ENCODE measurements around the gene TRIM54. TPM values are rescaled to one million over a fixed set of nuclear protein-coding genes. Genes with fewer than 3 reads are reported as not detected.
"Not testable (repeated sequence)": the region's sequence is repeated elsewhere in the genome, so short reads cannot be mapped to it uniquely, and the experiment has no call there.

TRIM54 gene
- total RNA-seq, 2 experiments from 2014 or later: not detected

GRCh38 chr2:27312152-27312551 lies 29.9 kb downstream of the TRIM54 start:
- no peak overlapping the region for H3K4me3 Mint-ChIP-seq
- H3K9me3 Mint-ChIP-seq: no peaks in the 10 kb centered on the region
- no peaks in the 10 kb centered on the region for H3K4me1 Mint-ChIP-seq
- no peak overlapping the region for H3K27ac Mint-ChIP-seq
- ChIA-PET CTCF (interaction anchor here (1.2 to 1.9 kb wide), 3 partner anchors 9 to 61 kb away, joined by 4 to 7 read pairs (median 5); no protein-coding TSS in a partner anchor), POLR2A (no interaction called here)
- no peak for DNase-seq
- peaks cover 19% of the 10 kb centered on the region for H3K36me3 Mint-ChIP-seq (ENCODE audit: low read depth)
- peaks cover 4% of the 10 kb centered on the region for H3K27me3 Mint-ChIP-seq

- ChIA-PET CTCF (interaction anchor here (0.6 to 2.1 kb wide), 4 partner anchors 10 to 100 kb away, joined by 3 to 13 read pairs (median 3); no protein-coding TSS in a partner anchor), POLR2A (no interaction called here)
- Mint-ChIP-seq H3K4me1 (no peaks in the 10 kb centered on the region), H3K4me3 (no peak overlapping the region), H3K9me3 (no peaks in the 10 kb centered on the region), H3K36me3 (ENCODE audit: low read depth) (peaks cover 17% of the 10 kb centered on the region), H3K27ac (no peak overlapping the region), H3K27me3 (no peaks in the 10 kb centered on the region)
- DNase-seq: no peak
These were observed 31.8 kb downstream of the TRIM54 start for GRCh38 chr2:27313882-27314645.

- ChIA-PET POLR2A (no interaction called here), CTCF (interaction anchor here (0.9 to 2.1 kb wide), 2 partner anchors 11 to 31 kb away, joined by 3 to 13 read pairs; no protein-coding TSS in a partner anchor)
- Mint-ChIP-seq H3K4me1 (no peaks in the 10 kb centered on the region), H3K36me3 (ENCODE audit: low read depth) (peaks cover 12% of the 10 kb centered on the region), H3K4me3 (no peak overlapping the region), H3K27ac (no peak overlapping the region), H3K27me3 (no peaks in the 10 kb centered on the region), H3K9me3 (no peaks in the 10 kb centered on the region)
- DNase-seq: no peak
These were observed 32.5 kb downstream of the TRIM54 start for GRCh38 chr2:27314709-27315108.

- Mint-ChIP-seq H3K36me3 (ENCODE audit: low read depth) (peaks cover 10% of the 10 kb centered on the region), H3K9me3 (no peaks in the 10 kb centered on the region), H3K27ac (no peak overlapping the region), H3K4me1 (no peaks in the 10 kb centered on the region), H3K27me3 (no peaks in the 10 kb centered on the region), H3K4me3 (no peak overlapping the region)
- ChIA-PET POLR2A (no interaction called here), CTCF (interaction anchor here (2.1 kb wide), 1 partner anchor 11 kb away, joined by 13 read pairs; no protein-coding TSS in a partner anchor)
- DNase-seq: no peak
These were observed 32.9 kb downstream of the TRIM54 start for GRCh38 chr2:27315122-27315521.

- no peaks in the 10 kb centered on the region for H3K27me3 Mint-ChIP-seq
- H3K36me3 Mint-ChIP-seq (ENCODE audit: low read depth): peaks cover 5% of the 10 kb centered on the region
- no peaks in the 10 kb centered on the region for H3K9me3 Mint-ChIP-seq
- ChIA-PET POLR2A (no interaction called here), CTCF (interaction anchor here (0.8 kb wide), 1 partner anchor 13 kb away, joined by 3 read pairs; no protein-coding TSS in a partner anchor)
- no peak for DNase-seq
- no peak overlapping the region for H3K27ac Mint-ChIP-seq
- H3K4me1 Mint-ChIP-seq: peaks cover 8% of the 10 kb centered on the region
- no peak overlapping the region for H3K4me3 Mint-ChIP-seq
These were observed 34.6 kb downstream of the TRIM54 start for GRCh38 chr2:27316655-27317412.

- CTCF ChIA-PET; H3K27ac Mint-ChIP-seq; H3K4me3 Mint-ChIP-seq; POLR2A ChIA-PET; H3K36me3 Mint-ChIP-seq (ENCODE audit: low read depth); H3K27me3 Mint-ChIP-seq; H3K9me3 Mint-ChIP-seq; DNase-seq: not testable (repeated sequence)
- peaks cover 23% of the 10 kb centered on the region for H3K4me1 Mint-ChIP-seq
These were observed 37.6 kb downstream of the TRIM54 start for GRCh38 chr2:27319839-27320238.

GRCh38 chr2:27320958-27321543 lies 38.8 kb downstream of the TRIM54 start:
- POLR2A ChIA-PET: no interaction called here
- peak overlapping the region; percentile 89 for H3K4me3 Mint-ChIP-seq
- peak overlapping the region; percentile 61 for H3K27ac Mint-ChIP-seq

GRCh38 chr2:27322301-27322765 lies 40.1 kb downstream of the TRIM54 start:
- ChIA-PET CTCF (interaction anchor here (1.4 to 1.8 kb wide), 5 partner anchors 14 to 234 kb away, joined by 3 to 8 read pairs (median 4); partner anchors contain the start of gene UCN), POLR2A (no interaction called here)
- Mint-ChIP-seq H3K4me1 (peaks cover 23% of the 10 kb centered on the region), H3K36me3 (ENCODE audit: low read depth) (peaks cover 15% of the 10 kb centered on the region), H3K27me3 (no peaks in the 10 kb centered on the region), H3K4me3 (peak overlapping the region; percentile 89), H3K9me3 (no peaks in the 10 kb centered on the region), H3K27ac (peak overlapping the region; percentile 94)
- DNase-seq: peak; percentile 29

More at GRCh38 chr2:27320958-27321543, 38.8 kb downstream of the TRIM54 start:
- no peak for DNase-seq
- H3K9me3 Mint-ChIP-seq: no peaks in the 10 kb centered on the region
- CTCF ChIA-PET: interaction anchor here (0.5 kb wide), 1 partner anchor 258 kb away, joined by 3 read pairs; no protein-coding TSS in a partner anchor
- H3K27me3 Mint-ChIP-seq: no peaks in the 10 kb centered on the region
- H3K4me1 Mint-ChIP-seq: peaks cover 23% of the 10 kb centered on the region
- H3K36me3 Mint-ChIP-seq (ENCODE audit: low read depth): peaks cover 4% of the 10 kb centered on the region

GRCh38 chr2:27322766-27323595 lies 40.8 kb downstream of the TRIM54 start, which contains the start of gene MPV17:
MPV17 (minus strand) TSS chr2:27323097; CDS start chr2:27322517, 580 bp downstream.
- Mint-ChIP-seq H3K4me3 (peak within 1 kb of the TSS; percentile 89), H3K36me3 (ENCODE audit: low read depth) (peaks cover 19% of the 10 kb centered on the region), H3K9me3 (no peaks in the 10 kb centered on the region), H3K27me3 (no peaks in the 10 kb centered on the region), H3K4me1 (peaks cover 23% of the 10 kb centered on the region), H3K27ac (peak within 1 kb of the TSS; percentile 94)
- ChIA-PET CTCF (interaction anchor here (1.1 to 1.8 kb wide), 7 partner anchors 15 to 235 kb away, joined by 3 to 8 read pairs (median 4); partner anchors contain the start of genes UCN and ZNF513), POLR2A (no interaction called here)
- peak; percentile 92 for DNase-seq

GRCh38 chr2:27323596-27324285 lies 41.5 kb downstream of the TRIM54 start:
- no peaks in the 10 kb centered on the region for H3K27me3 Mint-ChIP-seq
- peak overlapping the region; percentile 89 for H3K4me3 Mint-ChIP-seq
- DNase-seq: no peak
- H3K36me3 Mint-ChIP-seq (ENCODE audit: low read depth): peaks cover 27% of the 10 kb centered on the region
- ChIA-PET POLR2A (no interaction called here), CTCF (interaction anchor here (0.6 to 1.7 kb wide), 9 partner anchors 16 to 360 kb away, joined by 3 to 5 read pairs (median 3); partner anchors contain the start of genes UCN and ZNF513)
- no peaks in the 10 kb centered on the region for H3K9me3 Mint-ChIP-seq
- peaks cover 23% of the 10 kb centered on the region for H3K4me1 Mint-ChIP-seq
- H3K27ac Mint-ChIP-seq: peak overlapping the region; percentile 94

- POLR2A ChIA-PET: no interaction called here
These were observed 42.5 kb downstream of the TRIM54 start for GRCh38 chr2:27324720-27325119.

More at GRCh38 chr2:27324720-27325119, 42.5 kb downstream of the TRIM54 start:
- peaks cover 23% of the 10 kb centered on the region for H3K4me1 Mint-ChIP-seq
- H3K27ac Mint-ChIP-seq: no peak overlapping the region
- no peak for DNase-seq
- no peaks in the 10 kb centered on the region for H3K27me3 Mint-ChIP-seq
- H3K36me3 Mint-ChIP-seq (ENCODE audit: low read depth): peaks cover 32% of the 10 kb centered on the region
- no peaks in the 10 kb centered on the region for H3K9me3 Mint-ChIP-seq
- H3K4me3 Mint-ChIP-seq: peak overlapping the region; percentile 38
- CTCF ChIA-PET: interaction anchor here (0.6 to 1.5 kb wide), 4 partner anchors 21 to 359 kb away, joined by 3 to 4 read pairs (median 3); no protein-coding TSS in a partner anchor

Data from activated CD4-positive, alpha-beta T cell treated with anti-CD3 and anti-CD28 coated beads, Interleukin-2, amount 10 ng/mL, durations not matched to agents 7 days and 5 days (primary cell).